IMR-90 (cell line): ENCODE measurements around the gene NKTR. TPM values are rescaled to one million over a fixed set of nuclear protein-coding genes. Genes with fewer than 3 reads are reported as not detected.

ENCODE experiments used
- ATAC-seq: fragments of 200-7000 bp; cut with Tn5 transposase; 2 replicates; pipeline ENCODE4 v1.9.1; 2020; ENCODE audit warnings: low read depth, mild to moderate bottlenecking, moderate library complexity
- BruUV-seq: library from RNA; stranded (reverse); fragments of 400-500 nt; replicated peaks from 2 replicates; lab custom pipeline; 2021; lab: Mats Ljungman, UMichigan
- CTCF ChIA-PET: fragments of 300-600 bp; formaldehyde crosslinking; extraction: SDS; loops from one replicate; lab custom pipeline; 2021; ENCODE audit warnings: antibody characterized with exemption; lab: Yijun Ruan, JAX
- POLR2A ChIA-PET: fragments of 300-600 bp; sonication (Branson Sonifier 250); formaldehyde crosslinking; loops from one replicate; lab custom pipeline; 2022; ENCODE audit warnings: antibody characterized with exemption; ENCODE audit not compliant: unreplicated experiment; lab: Charles Lee
- DNase-seq: peaks from one replicate; pipeline ENCODE4 v3.0.0; 2013
- H2AFZ ChIP-seq: replicated peaks from 2 replicates; pipeline ENCODE3; 2013; ENCODE audit warnings: low read length, mild to moderate bottlenecking; ENCODE audit not compliant: poor library complexity
- H2AK5ac ChIP-seq: 2 replicates; pipeline ENCODE4 v1.6.1; 2013; ENCODE audit warnings: low read depth, low read length, inconsistent platforms
- H2AK9ac ChIP-seq: replicated peaks from 2 replicates; pipeline ENCODE3; 2013; ENCODE audit warnings: mild to moderate bottlenecking, low read depth, low read length, moderate library complexity; ENCODE audit not compliant: poor library complexity
- H2BK120ac ChIP-seq: 2 replicates; pipeline ENCODE4 v1.6.1; 2013; ENCODE audit warnings: low read depth, low read length, inconsistent platforms
- H2BK15ac ChIP-seq: 3 replicates; pipeline ENCODE4 v1.6.1; 2013; ENCODE audit warnings: low read depth, low read length, inconsistent platforms
- H2BK20ac ChIP-seq: 2 replicates; pipeline ENCODE4 v1.6.1; 2013; ENCODE audit warnings: low read depth, mild to moderate bottlenecking, inconsistent platforms, low read length, moderate library complexity
- H2BK5ac ChIP-seq: 2 replicates; pipeline ENCODE4 v1.6.1; 2013; ENCODE audit warnings: mild to moderate bottlenecking, low read depth, low read length, inconsistent platforms; ENCODE audit not compliant: poor library complexity, severe bottlenecking
- H3K14ac ChIP-seq: replicated peaks from 2 replicates; pipeline ENCODE4 v1.6.1; 2013; ENCODE audit warnings: low read depth, low read length, inconsistent platforms
- H3K18ac ChIP-seq: 2 replicates; pipeline ENCODE4 v1.6.1; 2013; ENCODE audit warnings: low read depth, low read length, control low read depth
- H3K23ac ChIP-seq: 2 replicates; pipeline ENCODE4 v1.6.1; 2013; ENCODE audit warnings: low read depth, low read length, inconsistent platforms
- H3K27ac ChIP-seq: 2 replicates; pipeline ENCODE4 v1.5.1; 2013; ENCODE audit warnings: mild to moderate bottlenecking, control low read depth, low read length; ENCODE audit not compliant: insufficient read depth
- H3K27me3 ChIP-seq: 2 replicates; pipeline ENCODE4 v1.6.1; 2013; ENCODE audit warnings: low read length; ENCODE audit not compliant: control insufficient read depth, insufficient read depth
- H3K36me3 ChIP-seq: 2 replicates; pipeline ENCODE4 v1.6.1; 2013; ENCODE audit warnings: low read length, mixed read lengths; ENCODE audit not compliant: control insufficient read depth, insufficient read depth
- H3K4ac ChIP-seq: 2 replicates; pipeline ENCODE4 v1.6.1; 2013; ENCODE audit warnings: low read depth, low read length, inconsistent platforms
- H3K4me1 ChIP-seq: 2 replicates; pipeline ENCODE4 v1.6.1; 2013; ENCODE audit warnings: low read length, mixed read lengths; ENCODE audit not compliant: control insufficient read depth, insufficient read depth
- H3K4me2 ChIP-seq: 2 replicates; pipeline ENCODE4 v1.6.1; 2013; ENCODE audit warnings: low read depth, mild to moderate bottlenecking, control low read depth, low read length, moderate library complexity
- H3K4me3 ChIP-seq: 2 replicates; pipeline ENCODE4 v1.5.1; 2013; ENCODE audit warnings: low read depth, mild to moderate bottlenecking, control low read depth, low read length, moderate library complexity; ENCODE audit not compliant: insufficient read depth
- H3K56ac ChIP-seq: 2 replicates; pipeline ENCODE4 v1.6.1; 2013; ENCODE audit warnings: low read length, inconsistent platforms; ENCODE audit not compliant: insufficient read depth; ENCODE audit errors: extremely low read depth
- H3K79me1 ChIP-seq, 2 experiments: 2 replicates each; pipeline ENCODE4 v1.6.1; 2013; ENCODE audit warnings: low read length in 2 of 2, inconsistent platforms in 1 of 2, low read depth in 1 of 2
- H3K9ac ChIP-seq: 2 replicates; pipeline ENCODE4 v1.6.1; 2013; ENCODE audit warnings: low read depth, low read length, control low read depth
- H3K9me1 ChIP-seq: 2 replicates; pipeline ENCODE4 v1.6.1; 2013; ENCODE audit warnings: low read length, inconsistent platforms; ENCODE audit not compliant: insufficient read depth
- H3K9me3 ChIP-seq: 2 replicates; pipeline ENCODE4 v1.6.1; 2013; ENCODE audit warnings: low read length; ENCODE audit not compliant: control insufficient read depth, insufficient read depth
- H4K20me1 ChIP-seq: 2 replicates; pipeline ENCODE4 v1.6.1; 2013; ENCODE audit warnings: low read length, inconsistent platforms; ENCODE audit not compliant: insufficient read depth
- H4K5ac ChIP-seq: 2 replicates; pipeline ENCODE4 v1.6.1; 2013; ENCODE audit warnings: mild to moderate bottlenecking, low read depth, low read length, control low read depth
- H4K8ac ChIP-seq, 2 experiments: 2 replicates each; pipeline ENCODE4 v1.6.1; 2013; ENCODE audit warnings: low read depth in 2 of 2, low read length in 2 of 2, control low read depth in 1 of 2, inconsistent platforms in 1 of 2
- H4K91ac ChIP-seq: 2 replicates; pipeline ENCODE4 v1.6.1; 2013; ENCODE audit warnings: low read depth, low read length, inconsistent platforms; ENCODE audit not compliant: insufficient read depth
- BHLHE40 ChIP-seq: fragments of 150-350 bp; IDR thresholded peaks from 2 replicates; pipeline ENCODE4 v1.6.1; 2016; ENCODE audit warnings: mild to moderate bottlenecking, low read depth, low read length
- CHD1 ChIP-seq: IDR thresholded peaks from 2 replicates; pipeline ENCODE4 v1.6.1; 2012; ENCODE audit warnings: low read depth, low read length, improper control_type of control experiment
- ELK1 ChIP-seq: fragments of 150-350 bp; IDR thresholded peaks from 2 replicates; pipeline ENCODE4 v1.6.1; 2016; ENCODE audit warnings: low read depth, mild to moderate bottlenecking, low read length, moderate library complexity, borderline replicate concordance
- FOS ChIP-seq: fragments of 150-350 bp; IDR thresholded peaks from 2 replicates; pipeline ENCODE4 v1.6.1; 2016; ENCODE audit warnings: low read depth, low read length
- MAFK ChIP-seq: IDR thresholded peaks from 2 replicates; pipeline ENCODE4 v1.6.1; 2012; ENCODE audit warnings: low read depth, low read length, improper control_type of control experiment
- MAZ ChIP-seq: IDR thresholded peaks from 2 replicates; pipeline ENCODE4 v1.6.1; 2012; ENCODE audit warnings: low read depth, mild to moderate bottlenecking, low read length, improper control_type of control experiment, moderate library complexity, borderline replicate concordance
- MXI1 ChIP-seq: IDR thresholded peaks from 2 replicates; pipeline ENCODE4 v1.6.1; 2012; ENCODE audit warnings: low read depth, mild to moderate bottlenecking, low read length, moderate library complexity, borderline replicate concordance
- NFE2L2 ChIP-seq: fragments of 150-350 bp; IDR thresholded peaks from 2 replicates; pipeline ENCODE4 v1.6.1; 2016; ENCODE audit warnings: low read depth, mild to moderate bottlenecking, low read length
- POLR2A ChIP-seq: IDR thresholded peaks from 2 replicates; pipeline ENCODE4 v1.6.1; 2012; ENCODE audit warnings: mild to moderate bottlenecking, low read depth, low read length
- RAD21 ChIP-seq: IDR thresholded peaks from 2 replicates; pipeline ENCODE4 v1.6.1; 2012; ENCODE audit warnings: low read length, improper control_type of control experiment
- RCOR1 ChIP-seq: IDR thresholded peaks from 2 replicates; pipeline ENCODE4 v1.6.1; 2012; ENCODE audit warnings: mild to moderate bottlenecking, low read length, improper control_type of control experiment; ENCODE audit not compliant: insufficient replicate concordance
- SMC3 ChIP-seq: fragments of 150-350 bp; IDR thresholded peaks from 2 replicates; pipeline ENCODE4 v1.6.1; 2016; ENCODE audit warnings: low read depth, mild to moderate bottlenecking, antibody characterized with exemption, low read length, moderate library complexity
- USF2 ChIP-seq: fragments of 150-350 bp; IDR thresholded peaks from 2 replicates; pipeline ENCODE4 v1.6.1; 2017; ENCODE audit warnings: mild to moderate bottlenecking, antibody characterized with exemption, low read length, low read depth
- WGBS, 2 experiments: methylation state at CpG; one replicate each; pipeline versions ENCODE4 v1.1.5 to v1.1.7; 2013; ENCODE audit warnings: missing lambda C conversion rate in 2 of 2; ENCODE audit not compliant: insufficient read length in 1 of 2; ENCODE audit errors: extremely low coverage in 2 of 2; 5-methylcytosine and 5-hydroxymethylcytosine counted together
- dilution Hi-C: fragments of 300-500 bp; cut with HindIII; formaldehyde crosslinking; loops from one replicate; pipeline ENCODE4 v1.14.3; 2018; ENCODE audit warnings: low sequenced_read_pairs; ENCODE audit not compliant: unreplicated experiment
- in situ Hi-C: fragments of 300-500 bp; cut with MboI; formaldehyde crosslinking; loops from 3 replicates; pipeline ENCODE4 v1.14.3; 2019; ENCODE audit warnings: low sequenced_read_pairs, inconsistent platforms, mixed read lengths
- intact Hi-C: fragments of 100-400 bp; cut with micrococcal nuclease; formaldehyde crosslinking; loops from 2 replicates; pipeline ENCODE4 v1.10.0; 2022
- polyA plus RNA-seq, 3 experiments: library from polyadenylated mRNA; depleted of rRNA; stranded (reverse); fragments of >200 nt; gene quantifications; 2 replicates each; pipeline ENCODE4 v1.2.3, GENCODE V29; 2012; ENCODE audit warnings: low replicate concordance in 1 of 3
- total RNA-seq: library from RNA; depleted of rRNA; stranded (reverse); fragments of >200 nt; gene quantifications from 2 replicates; pipeline ENCODE4 v1.2.3, GENCODE V29; 2012
- TF ChIP-seq, protein P1 (sequence below): conservative IDR thresholded peaks from 2 replicates; pipeline ENCODE4 v1.5.1; 2012; ENCODE audit warnings: mild to moderate bottlenecking, low read depth, low read length, improper control_type of control experiment

NKTR gene
- total and polyA plus RNA-seq, 2 of the 4 experiments (the other 2 are of a cell fraction): 24.0 to 30.7 TPM

DNA sequence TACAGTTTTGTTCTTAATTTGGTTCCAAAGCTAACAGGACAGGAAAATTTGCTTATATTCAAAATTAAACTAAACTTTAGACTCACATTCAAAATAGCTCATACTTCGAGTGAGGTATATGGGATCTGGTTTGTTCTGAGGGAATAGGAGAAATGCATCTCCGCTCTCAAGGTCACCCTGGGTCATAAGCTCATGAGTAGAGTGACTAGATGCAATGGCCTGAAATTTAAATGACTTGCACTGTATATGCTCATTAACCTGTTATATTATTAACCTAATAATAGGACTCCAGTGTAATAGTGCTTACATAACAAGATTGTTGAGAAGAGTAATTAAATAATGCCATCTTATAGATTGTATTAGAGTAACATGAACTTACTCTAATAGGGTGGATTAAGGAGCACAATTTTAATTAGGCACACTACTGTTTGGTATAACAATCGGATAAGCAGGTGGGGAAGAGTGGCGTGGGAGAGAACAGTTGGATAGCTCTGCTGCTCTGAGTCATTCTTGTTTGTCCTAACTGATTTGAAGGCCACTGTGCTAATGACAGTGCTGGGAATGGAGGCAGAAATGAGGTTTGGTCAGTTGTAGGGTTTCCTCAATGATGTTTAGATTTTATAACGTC is 5.2 kb downstream of the NKTR start:
- 88% methylated on average over 2 of the region's 5 CpGs; no CpG with 5 or more reads in 1 of the 2 experiments for WGBS, 2 experiments
- Histone ChIP-seq H2AK5ac (no peak overlapping the region), H3K4me1 (peaks cover 7% of the 10 kb centered on the region; the same call in 1 of the 2 replicates), H3K4me3 (no peak overlapping the region), H3K36me3 (peaks cover 17% of the 10 kb centered on the region), H3K79me1 (peaks cover 13 to 50% of the 10 kb centered on the region in 2 experiments), H3K9me1 (peaks cover 11% of the 10 kb centered on the region), H4K8ac (no peak overlapping the region), H2BK20ac (no peak overlapping the region), H2BK5ac (no peak overlapping the region), H2BK15ac (no peak overlapping the region), H3K56ac (no peak overlapping the region), H3K4ac (no peak overlapping the region), H2AK9ac (no peak overlapping the region), H3K27ac (no peak overlapping the region), H3K14ac (no peak overlapping the region), H4K5ac (no peak overlapping the region), H3K9ac (no peak overlapping the region), H2BK120ac (no peak overlapping the region), H3K23ac (peak overlapping the region; percentile 67), H4K91ac (no peak overlapping the region), H3K9me3 (no peaks in the 10 kb centered on the region), H3K27me3 (no peaks in the 10 kb centered on the region), H4K20me1 (peaks cover 59% of the 10 kb centered on the region), H3K4me2 (0 out of 2 replicates have a peak overlapping the region, but pooled peaks have one; percentile 48), H2AFZ (no peak overlapping the region), H3K18ac (no peak overlapping the region)
- in situ Hi-C loops: no loop called here
- DNase-seq (no peak), ATAC-seq (no peak)
- CTCF ChIA-PET: interaction anchor here (0.9 kb wide), 1 partner anchor 11 kb away, joined by 3 read pairs; no protein-coding TSS in a partner anchor
- dilution Hi-C loops: no loop called here
- TF ChIP-seq MAZ: no peak
- TF ChIP-seq FOS: no peak
- no peak for TF ChIP-seq SMC3
- TF ChIP-seq RCOR1: no peak
- TF ChIP-seq RAD21: no peak
- TF ChIP-seq ELK1: no peak
- no peak for TF ChIP-seq CHD1
- no peak for TF ChIP-seq MAFK
- TF ChIP-seq MXI1: no peak
- no peak for TF ChIP-seq NFE2L2
- TF ChIP-seq POLR2A: no peak
- TF ChIP-seq, protein P1, sequence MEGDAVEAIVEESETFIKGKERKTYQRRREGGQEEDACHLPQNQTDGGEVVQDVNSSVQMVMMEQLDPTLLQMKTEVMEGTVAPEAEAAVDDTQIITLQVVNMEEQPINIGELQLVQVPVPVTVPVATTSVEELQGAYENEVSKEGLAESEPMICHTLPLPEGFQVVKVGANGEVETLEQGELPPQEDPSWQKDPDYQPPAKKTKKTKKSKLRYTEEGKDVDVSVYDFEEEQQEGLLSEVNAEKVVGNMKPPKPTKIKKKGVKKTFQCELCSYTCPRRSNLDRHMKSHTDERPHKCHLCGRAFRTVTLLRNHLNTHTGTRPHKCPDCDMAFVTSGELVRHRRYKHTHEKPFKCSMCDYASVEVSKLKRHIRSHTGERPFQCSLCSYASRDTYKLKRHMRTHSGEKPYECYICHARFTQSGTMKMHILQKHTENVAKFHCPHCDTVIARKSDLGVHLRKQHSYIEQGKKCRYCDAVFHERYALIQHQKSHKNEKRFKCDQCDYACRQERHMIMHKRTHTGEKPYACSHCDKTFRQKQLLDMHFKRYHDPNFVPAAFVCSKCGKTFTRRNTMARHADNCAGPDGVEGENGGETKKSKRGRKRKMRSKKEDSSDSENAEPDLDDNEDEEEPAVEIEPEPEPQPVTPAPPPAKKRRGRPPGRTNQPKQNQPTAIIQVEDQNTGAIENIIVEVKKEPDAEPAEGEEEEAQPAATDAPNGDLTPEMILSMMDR: no peak
- TF ChIP-seq USF2: no peak
- no peak for TF ChIP-seq BHLHE40
- intact Hi-C loops: no loop called here
- BruUV-seq: no TSS peak
- POLR2A ChIA-PET: no interaction called here
